ENCODE data around the gene CBY2. TPM values are rescaled to one million over a fixed set of nuclear protein-coding genes. Genes with fewer than 3 reads are reported as not detected.
"Not testable (repeated sequence)": the region's sequence is repeated elsewhere in the genome, so short reads cannot be mapped to it uniquely, and the experiment has no call there.

The CBY2 gene
- total and polyA plus RNA-seq, 9 donors = not detected

- H3K27ac ChIP-seq (ENCODE audit: low read length) = no peak overlapping the region
Measured at GRCh38 chr13:45737571-45738017, 35.5 kb downstream of the CBY2 start.

GRCh38 chr13:45742985-45743384, 40.9 kb downstream of the CBY2 start:
- Histone ChIP-seq H3K4me1 (ENCODE audit: control insufficient read depth, insufficient read depth, low read length) (no peaks in the 10 kb centered on the region), H3K9me3 (replicated peaks; ENCODE audit: control insufficient read depth, low read depth, low read length) (no peaks in the 10 kb centered on the region), H3K27ac (ENCODE audit: low read length) (no peak overlapping the region), H3K27me3 (ENCODE audit: control insufficient read depth, insufficient read depth, low read length) (no peaks in the 10 kb centered on the region), H3K36me3 (ENCODE audit: control insufficient read depth, insufficient read depth, low read length) (no peaks in the 10 kb centered on the region), H3K4me3 (ENCODE audit: low read length) (no peak overlapping the region)
- no peak for DNase-seq
- 90% methylated on average over 4 of the region's 5 CpGs for WGBS (ENCODE audit: insufficient coverage)

More at GRCh38 chr13:45737571-45738017, 35.5 kb downstream of the CBY2 start:
- Histone ChIP-seq H3K9me3 (replicated peaks; ENCODE audit: control insufficient read depth, low read depth, low read length) (no peaks in the 10 kb centered on the region), H3K4me3 (ENCODE audit: low read length) (no peak overlapping the region), H3K4me1 (ENCODE audit: control insufficient read depth, insufficient read depth, low read length) (no peaks in the 10 kb centered on the region), H3K36me3 (ENCODE audit: control insufficient read depth, insufficient read depth, low read length) (no peaks in the 10 kb centered on the region), H3K27me3 (ENCODE audit: control insufficient read depth, insufficient read depth, low read length) (no peaks in the 10 kb centered on the region)
- DNase-seq = no peak
- 50% methylated on average over 2 of the region's 2 CpGs for whole genome bisulfite sequencing (ENCODE audit: insufficient coverage)

GRCh38 chr13:45744979-45745378, 42.9 kb downstream of the CBY2 start:
- no CpG with 5 or more reads among the region's 3 CpGs for WGBS (ENCODE audit: insufficient coverage)
- Histone ChIP-seq H3K36me3 (ENCODE audit: control insufficient read depth, insufficient read depth, low read length) (no peaks in the 10 kb centered on the region), H3K4me3 (ENCODE audit: low read length) (no peak overlapping the region), H3K4me1 (ENCODE audit: control insufficient read depth, insufficient read depth, low read length) (peaks cover 6% of the 10 kb centered on the region), H3K27me3 (ENCODE audit: control insufficient read depth, insufficient read depth, low read length) (no peaks in the 10 kb centered on the region), H3K9me3 (replicated peaks; ENCODE audit: control insufficient read depth, low read depth, low read length) (no peaks in the 10 kb centered on the region), H3K27ac (ENCODE audit: low read length) (no peak overlapping the region)
- DNase-seq = no peak

- Histone ChIP-seq H3K4me1 (ENCODE audit: control insufficient read depth, insufficient read depth, low read length) (peaks cover 6% of the 10 kb centered on the region), H3K9me3 (replicated peaks; ENCODE audit: control insufficient read depth, low read depth, low read length) (no peaks in the 10 kb centered on the region), H3K27ac (ENCODE audit: low read length) (no peak overlapping the region), H3K27me3 (ENCODE audit: control insufficient read depth, insufficient read depth, low read length) (no peaks in the 10 kb centered on the region), H3K4me3 (ENCODE audit: low read length) (no peak overlapping the region), H3K36me3 (ENCODE audit: control insufficient read depth, insufficient read depth, low read length) (no peaks in the 10 kb centered on the region)
- 63% methylated on average over 2 of the region's 2 CpGs for WGBS (ENCODE audit: insufficient coverage)
- no peak for DNase-seq
Measured at GRCh38 chr13:45747071-45747470, 45.0 kb downstream of the CBY2 start.

GRCh38 chr13:45748941-45749759, 47.0 kb downstream of the CBY2 start:
- WGBS (ENCODE audit: insufficient coverage) = 13% methylated on average over 6 of the region's 13 CpGs
- Histone ChIP-seq H3K27ac (ENCODE audit: low read length) (no peak overlapping the region), H3K9me3 (replicated peaks; ENCODE audit: control insufficient read depth, low read depth, low read length) (no peaks in the 10 kb centered on the region), H3K4me3 (ENCODE audit: low read length) (no peak overlapping the region), H3K36me3 (ENCODE audit: control insufficient read depth, insufficient read depth, low read length) (no peaks in the 10 kb centered on the region), H3K4me1 (ENCODE audit: control insufficient read depth, insufficient read depth, low read length) (peaks cover 6% of the 10 kb centered on the region), H3K27me3 (ENCODE audit: control insufficient read depth, insufficient read depth, low read length) (no peaks in the 10 kb centered on the region)
- DNase-seq = peak; percentile 36

- Histone ChIP-seq H3K4me1 (ENCODE audit: control insufficient read depth, insufficient read depth, low read length) (peaks cover 6% of the 10 kb centered on the region), H3K27me3 (ENCODE audit: control insufficient read depth, insufficient read depth, low read length) (no peaks in the 10 kb centered on the region), H3K27ac (ENCODE audit: low read length) (no peak overlapping the region), H3K9me3 (replicated peaks; ENCODE audit: control insufficient read depth, low read depth, low read length) (no peaks in the 10 kb centered on the region), H3K36me3 (ENCODE audit: control insufficient read depth, insufficient read depth, low read length) (no peaks in the 10 kb centered on the region), H3K4me3 (ENCODE audit: low read length) (no peak overlapping the region)
- 83% methylated on average over 1 of the region's 3 CpGs for WGBS (ENCODE audit: insufficient coverage)
- DNase-seq = no peak
Measured at GRCh38 chr13:45750566-45750965, 48.4 kb downstream of the CBY2 start.

- Histone ChIP-seq H3K4me1 (ENCODE audit: control insufficient read depth, insufficient read depth, low read length) (peaks cover 6% of the 10 kb centered on the region), H3K4me3 (ENCODE audit: low read length) (no peak overlapping the region), H3K27ac (ENCODE audit: low read length) (no peak overlapping the region), H3K27me3 (ENCODE audit: control insufficient read depth, insufficient read depth, low read length) (no peaks in the 10 kb centered on the region), H3K9me3 (replicated peaks; ENCODE audit: control insufficient read depth, low read depth, low read length) (no peaks in the 10 kb centered on the region), H3K36me3 (ENCODE audit: control insufficient read depth, insufficient read depth, low read length) (no peaks in the 10 kb centered on the region)
- no peak for DNase-seq
Measured at GRCh38 chr13:45751885-45752284, 49.8 kb downstream of the CBY2 start.

GRCh38 chr13:45752510-45752909, 50.4 kb downstream of the CBY2 start:
- H3K27me3 ChIP-seq (ENCODE audit: control insufficient read depth, insufficient read depth, low read length) = no peaks in the 10 kb centered on the region
- H3K9me3 ChIP-seq (replicated peaks; ENCODE audit: control insufficient read depth, low read depth, low read length) = peaks cover 3% of the 10 kb centered on the region
- peaks cover 6% of the 10 kb centered on the region for H3K4me1 ChIP-seq (ENCODE audit: control insufficient read depth, insufficient read depth, low read length)
- no peak overlapping the region for H3K27ac ChIP-seq (ENCODE audit: low read length)
- no peaks in the 10 kb centered on the region for H3K36me3 ChIP-seq (ENCODE audit: control insufficient read depth, insufficient read depth, low read length)
- no peak overlapping the region for H3K4me3 ChIP-seq (ENCODE audit: low read length)
- WGBS (ENCODE audit: insufficient coverage) = no CpG with 5 or more reads among the region's 1 CpG
- DNase-seq = no peak

GRCh38 chr13:45756498-45756897, 54.4 kb downstream of the CBY2 start:
- not testable (repeated sequence) for H3K4me3 ChIP-seq (ENCODE audit: low read length); H3K9me3 ChIP-seq (replicated peaks; ENCODE audit: control insufficient read depth, low read depth, low read length); DNase-seq; H3K27me3 ChIP-seq (ENCODE audit: control insufficient read depth, insufficient read depth, low read length); H3K27ac ChIP-seq (ENCODE audit: low read length); H3K4me1 ChIP-seq (ENCODE audit: control insufficient read depth, insufficient read depth, low read length); H3K36me3 ChIP-seq (ENCODE audit: control insufficient read depth, insufficient read depth, low read length)
- no CpG with 5 or more reads among the region's 1 CpG for WGBS (ENCODE audit: insufficient coverage)

- H3K9me3 ChIP-seq (replicated peaks; ENCODE audit: control insufficient read depth, low read depth, low read length); H3K4me1 ChIP-seq (ENCODE audit: control insufficient read depth, insufficient read depth, low read length); H3K27ac ChIP-seq (ENCODE audit: low read length); H3K27me3 ChIP-seq (ENCODE audit: control insufficient read depth, insufficient read depth, low read length); DNase-seq; H3K4me3 ChIP-seq (ENCODE audit: low read length); H3K36me3 ChIP-seq (ENCODE audit: control insufficient read depth, insufficient read depth, low read length): not testable (repeated sequence)
- WGBS (ENCODE audit: insufficient coverage) = no CpG with 5 or more reads among the region's 3 CpGs
Measured at GRCh38 chr13:45757589-45757988, 55.5 kb downstream of the CBY2 start.
